Ectodermal cell (in vitro differentiated cells): ENCODE data around the gene KIAA1328.

ENCODE experiments used
- H3K27ac ChIP-seq: 2 replicates; pipeline ENCODE4 v1.7.0; 2013; ENCODE audit warnings: mild to moderate bottlenecking, low read depth, low read length; ENCODE audit not compliant: insufficient read depth, poor library complexity, severe bottlenecking
- H3K27me3 ChIP-seq: 2 replicates; pipeline ENCODE4 v1.7.0; 2013; ENCODE audit warnings: mild to moderate bottlenecking, low read length; ENCODE audit not compliant: insufficient read depth, control insufficient read depth, poor library complexity, severe bottlenecking
- H3K36me3 ChIP-seq: one replicate; pipeline ENCODE4 v1.7.0; 2013; ENCODE audit warnings: low read length; ENCODE audit not compliant: control insufficient read depth, insufficient read depth
- H3K4me1 ChIP-seq: one replicate; pipeline ENCODE4 v1.7.0; 2013; ENCODE audit warnings: low read length; ENCODE audit not compliant: control insufficient read depth, insufficient read depth
- H3K4me3 ChIP-seq: 2 replicates; pipeline ENCODE4 v1.7.0; 2013; ENCODE audit warnings: low read depth, low read length, control low read depth; ENCODE audit not compliant: insufficient read depth
- H3K9me3 ChIP-seq: 2 replicates; pipeline ENCODE4 v1.7.0; 2013; ENCODE audit warnings: mild to moderate bottlenecking, low read length, moderate library complexity; ENCODE audit not compliant: control insufficient read depth
- WGBS, 2 experiments: methylation state at CpG; one replicate each; pipeline ENCODE4 v1.1.7; 2013; ENCODE audit warnings: missing lambda C conversion rate in 2 of 2; 5-methylcytosine and 5-hydroxymethylcytosine counted together

Gene KIAA1328

DNA sequence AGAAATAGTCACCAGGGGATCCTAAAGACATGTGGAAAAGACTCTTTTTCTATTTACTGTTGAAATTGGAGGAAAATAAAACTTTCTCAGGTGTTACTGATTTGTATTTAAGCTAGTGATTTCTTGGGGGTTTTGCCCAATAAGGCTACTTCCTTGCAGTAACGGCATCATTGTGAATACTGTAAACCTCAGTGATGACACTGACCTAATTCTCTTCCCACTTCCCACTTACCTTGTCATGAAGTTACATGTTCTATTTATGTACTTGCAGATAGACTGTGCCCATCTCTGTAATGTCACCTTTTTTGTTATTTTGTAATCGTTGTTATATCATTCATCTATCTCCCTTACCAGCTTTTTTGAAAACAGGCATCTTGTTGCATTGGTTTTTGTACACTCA lies 134.5 kb downstream of the KIAA1328 start:
- no peak overlapping the region for H3K27ac ChIP-seq
- peaks cover 3% of the 10 kb centered on the region for H3K9me3 ChIP-seq
- WGBS, 2 experiments = 100% methylated on average over 2 of the region's 2 CpGs
- H3K4me3 ChIP-seq = no peak overlapping the region
- H3K27me3 ChIP-seq = no peaks in the 10 kb centered on the region
- H3K36me3 ChIP-seq = peaks cover 6% of the 10 kb centered on the region
- no peaks in the 10 kb centered on the region for H3K4me1 ChIP-seq

DNA sequence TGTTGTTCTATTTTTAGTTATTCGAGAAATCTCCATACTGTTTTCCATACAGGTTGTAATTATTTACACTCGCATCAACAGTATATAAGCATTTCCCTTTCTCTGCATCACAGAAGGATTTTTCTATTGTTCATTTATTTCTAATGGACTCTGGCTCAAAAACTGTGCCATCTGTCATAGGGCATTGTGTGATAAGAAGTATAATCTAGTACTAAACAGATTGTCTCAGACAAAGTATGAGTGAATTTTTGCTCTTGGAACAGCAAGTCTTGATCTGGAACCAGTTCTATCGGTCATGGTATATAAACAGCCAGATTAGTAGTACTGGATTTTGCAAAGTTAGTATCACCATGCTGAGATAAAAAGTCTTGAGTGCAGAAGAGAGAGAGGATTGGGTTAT lies 145.8 kb downstream of the KIAA1328 start:
- no peaks in the 10 kb centered on the region for H3K27me3 ChIP-seq
- H3K9me3 ChIP-seq = no peaks in the 10 kb centered on the region
- no peak overlapping the region for H3K27ac ChIP-seq
- no peak overlapping the region for H3K4me3 ChIP-seq
- WGBS, 2 experiments = 89 to 99% methylated on average over 1 to 2 of the region's 3 CpGs
- H3K4me1 ChIP-seq = no peaks in the 10 kb centered on the region
- no peaks in the 10 kb centered on the region for H3K36me3 ChIP-seq

DNA sequence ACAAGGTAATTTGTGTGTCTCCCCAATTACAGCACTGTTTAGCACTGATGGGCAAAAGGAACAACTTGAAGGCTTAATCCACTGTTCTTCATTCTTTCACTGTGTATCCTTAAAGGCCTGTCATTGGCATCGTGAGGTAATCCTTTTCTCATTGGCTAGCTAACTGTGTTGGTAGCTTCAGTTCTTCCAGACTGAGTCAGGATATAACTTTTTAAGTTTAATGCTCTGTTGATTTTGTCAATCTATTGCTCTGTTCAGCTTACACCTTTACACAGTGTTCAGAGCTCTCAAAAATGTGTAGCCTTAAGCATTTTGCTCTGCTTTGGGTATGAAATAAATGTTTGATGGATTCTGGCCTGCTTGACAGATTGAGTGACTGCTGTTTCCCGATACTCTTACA lies 148.2 kb downstream of the KIAA1328 start:
- Histone ChIP-seq H3K4me3 (no peak overlapping the region), H3K4me1 (no peaks in the 10 kb centered on the region), H3K36me3 (no peaks in the 10 kb centered on the region), H3K27ac (no peak overlapping the region), H3K9me3 (no peaks in the 10 kb centered on the region), H3K27me3 (no peaks in the 10 kb centered on the region)
- WGBS, 2 experiments = 87 to 100% methylated on average over 2 of the region's 2 CpGs

- Histone ChIP-seq H3K36me3 (no peaks in the 10 kb centered on the region), H3K4me3 (no peak overlapping the region), H3K27ac (no peak overlapping the region), H3K27me3 (no peaks in the 10 kb centered on the region), H3K4me1 (no peaks in the 10 kb centered on the region), H3K9me3 (no peaks in the 10 kb centered on the region)
Observed at GRCh38 chr18:36993068-36993467, 164.1 kb downstream of the KIAA1328 start.

GRCh38 chr18:37006742-37007141 lies 177.8 kb downstream of the KIAA1328 start:
- H3K9me3 ChIP-seq = no peaks in the 10 kb centered on the region
- no peaks in the 10 kb centered on the region for H3K36me3 ChIP-seq
- no peak overlapping the region for H3K27ac ChIP-seq
- H3K4me1 ChIP-seq = no peaks in the 10 kb centered on the region
- no peak overlapping the region for H3K4me3 ChIP-seq
- H3K27me3 ChIP-seq = no peaks in the 10 kb centered on the region

- H3K4me3 ChIP-seq = no peak overlapping the region
- no peaks in the 10 kb centered on the region for H3K27me3 ChIP-seq
- H3K36me3 ChIP-seq = no peaks in the 10 kb centered on the region
- H3K9me3 ChIP-seq = no peaks in the 10 kb centered on the region
- H3K4me1 ChIP-seq = no peaks in the 10 kb centered on the region
- no peak overlapping the region for H3K27ac ChIP-seq
Observed at GRCh38 chr18:37012452-37012851, 183.5 kb downstream of the KIAA1328 start.

DNA sequence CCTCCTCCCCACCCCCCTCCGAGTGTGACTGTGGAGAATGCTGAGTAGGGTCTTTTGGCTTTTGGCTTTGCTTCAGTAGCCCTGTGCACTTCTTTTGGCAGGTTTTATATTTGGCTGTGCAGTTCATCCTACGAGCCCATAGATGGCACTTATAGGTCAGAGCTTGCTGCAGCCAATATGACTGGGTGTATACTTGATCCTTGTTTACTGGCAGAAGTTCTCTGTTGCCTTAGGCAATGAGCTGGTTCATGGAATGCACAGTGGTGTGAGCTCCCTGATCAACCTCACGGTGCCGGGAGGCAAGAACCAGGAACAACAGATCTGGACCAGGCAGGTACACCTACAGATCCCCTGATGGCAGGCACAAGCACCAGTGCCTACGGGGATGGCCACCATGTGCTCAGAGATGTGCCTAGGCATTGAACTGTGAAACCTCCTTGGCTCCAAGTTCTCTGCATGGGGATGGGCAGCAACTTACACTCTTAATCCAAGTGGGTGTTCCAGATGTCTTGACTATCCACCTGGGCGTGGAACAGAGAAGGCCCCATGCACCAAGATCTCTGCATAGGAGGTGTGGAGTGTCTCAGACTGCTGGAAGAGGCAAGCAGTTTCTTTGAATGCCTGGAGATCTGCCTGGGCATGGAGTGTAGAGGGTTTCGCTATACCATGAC lies 190.4 kb downstream of the KIAA1328 start:
- Histone ChIP-seq H3K27ac (no peak overlapping the region), H3K4me1 (no peaks in the 10 kb centered on the region)
- WGBS, 2 experiments = 86 to 87% methylated on average over 6 to 7 of the region's 7 CpGs

DNA sequence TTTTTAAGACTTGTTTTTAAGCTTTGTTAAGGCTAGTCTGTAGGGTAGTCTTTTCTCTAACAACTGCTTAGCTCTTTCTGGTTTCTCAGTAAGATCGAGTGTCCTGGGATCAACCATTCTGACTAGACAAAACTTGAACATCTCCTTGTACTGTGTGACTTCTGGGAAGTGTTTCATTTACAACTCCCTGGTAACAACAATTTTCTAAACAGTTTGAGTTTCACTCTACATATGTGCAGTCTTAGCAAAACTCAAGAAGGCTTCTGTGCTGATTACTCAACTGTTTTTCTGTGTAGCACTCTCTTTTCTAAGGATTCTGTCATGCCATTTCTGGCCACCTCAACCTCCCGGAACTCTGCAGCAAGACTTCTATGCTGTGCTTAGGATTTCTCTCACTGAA lies 204.5 kb downstream of the KIAA1328 start:
- WGBS, 2 experiments = 91 to 94% methylated on average over 2 of the region's 2 CpGs

More for the DNA sequence above, 190.4 kb downstream of the KIAA1328 start:
- no peak overlapping the region for H3K4me3 ChIP-seq
- no peaks in the 10 kb centered on the region for H3K27me3 ChIP-seq
- no peaks in the 10 kb centered on the region for H3K36me3 ChIP-seq
- H3K9me3 ChIP-seq = no peaks in the 10 kb centered on the region

DNA sequence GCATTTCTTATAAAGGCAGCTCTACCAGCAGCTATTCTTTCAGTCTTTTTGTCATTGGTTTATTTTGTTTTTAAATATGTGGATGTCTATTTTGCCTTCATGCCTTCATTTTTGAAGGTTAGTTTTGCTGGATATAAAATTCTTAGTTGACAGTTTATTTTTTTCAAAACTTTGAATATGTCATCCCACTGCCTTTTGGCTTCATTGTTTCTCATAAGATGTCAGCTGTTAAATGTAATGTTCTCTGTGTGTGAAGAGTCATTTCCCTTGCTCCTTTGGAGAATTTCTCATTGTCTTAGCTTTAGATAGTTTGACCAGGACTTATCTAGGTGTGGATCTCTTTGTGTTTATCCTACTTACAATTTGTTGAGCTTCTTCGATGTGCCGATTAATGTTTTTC lies 213.5 kb downstream of the KIAA1328 start:
- Histone ChIP-seq H3K27ac (no peak overlapping the region), H3K36me3 (peaks cover 4% of the 10 kb centered on the region), H3K4me3 (no peak overlapping the region), H3K27me3 (no peaks in the 10 kb centered on the region), H3K4me1 (no peaks in the 10 kb centered on the region), H3K9me3 (peaks cover 4% of the 10 kb centered on the region)
- WGBS, 2 experiments = 86% methylated on average over 2 of the region's 2 CpGs; no CpG with 5 or more reads in 1 of the 2 experiments

More for the DNA sequence above, 204.5 kb downstream of the KIAA1328 start:
- Histone ChIP-seq H3K36me3 (no peaks in the 10 kb centered on the region), H3K27ac (no peak overlapping the region), H3K27me3 (no peaks in the 10 kb centered on the region), H3K4me3 (no peak overlapping the region), H3K4me1 (no peaks in the 10 kb centered on the region), H3K9me3 (no peaks in the 10 kb centered on the region)

GRCh38 chr18:37055137-37055802 lies 226.3 kb downstream of the KIAA1328 start:
- no peak overlapping the region for H3K4me3 ChIP-seq
- no peaks in the 10 kb centered on the region for H3K4me1 ChIP-seq
- no peaks in the 10 kb centered on the region for H3K27me3 ChIP-seq
- no peaks in the 10 kb centered on the region for H3K9me3 ChIP-seq
- H3K27ac ChIP-seq = no peak overlapping the region
- WGBS, 2 experiments = 92 to 93% methylated on average over 3 of the region's 3 CpGs
- no peaks in the 10 kb centered on the region for H3K36me3 ChIP-seq
